Progenitor cell of endocrine pancreas (in vitro differentiated cells): ENCODE measurements around the gene SESTD1. TPM values are rescaled to one million over a fixed set of nuclear protein-coding genes. Genes with fewer than 3 reads are reported as not detected.

Experiments used
- total RNA-seq: library from RNA; stranded (reverse); gene quantifications from 2 replicates; pipeline ENCODE4 v1.2.1, GENCODE V29; 2021

The SESTD1 gene
- total RNA-seq, 1 donor from 2014 or later, result 108 TPM

Other genes starting within 250 kb of the SESTD1 start
- 14.8 and 18.1 TPM in 2 replicates for gene CCDC141, start 214.7 kb downstream of the SESTD1 start, total RNA-seq